ENCODE data around the gene RASSF5. TPM values are rescaled to one million over a fixed set of nuclear protein-coding genes. Genes with fewer than 3 reads are reported as not detected.

RASSF5 gene
- total RNA-seq, 1 experiment from 2014 or later: 0.75 TPM

GRCh38 chr1:206578068-206578977 is 71.0 kb downstream of the RASSF5 start:
- Histone ChIP-seq H3K9me3 (ENCODE audit: low read depth, low read length, poor library complexity, severe bottlenecking) (no peaks in the 10 kb centered on the region), H3K36me3 (ENCODE audit: insufficient read depth, low read length, poor library complexity, severe bottlenecking) (no peaks in the 10 kb centered on the region), H3K4me3 (ENCODE audit: low read depth, low read length, poor library complexity, severe bottlenecking) (no peak overlapping the region), H3K4me1 (ENCODE audit: insufficient read depth, low read length, poor library complexity, severe bottlenecking) (peaks cover 19% of the 10 kb centered on the region), H3K27ac (ENCODE audit: low read depth, low read length, poor library complexity, severe bottlenecking) (no peak overlapping the region), H3K27me3 (replicated peaks; ENCODE audit: insufficient read depth, low read depth, low read length, poor library complexity) (no peaks in the 10 kb centered on the region)
- no TSS peak for BruUV-seq (replicated peaks)
- intact Hi-C loops (cut with micrococcal nuclease; ENCODE audit: unreplicated experiment): no loop called here
- CTCF ChIA-PET: no interaction called here
- no peak for TF ChIP-seq CTCF (conservative IDR thresholded peaks at IDR 0.05; ENCODE audit: low read depth, low read length)
- no peak for TF ChIP-seq EZH2 (IDR thresholded peaks at IDR 0.05; ENCODE audit: borderline replicate concordance, low read depth, low read length, poor library complexity, severe bottlenecking)
- DNase-seq (ENCODE audit: low spot score): no peak
- POLR2A ChIA-PET (ENCODE audit: low non-redundant PET): interaction anchor here (0.6 kb wide), 1 partner anchor 396 kb away, joined by 4 read pairs; no protein-coding TSS in a partner anchor

- POLR2A ChIA-PET (ENCODE audit: low non-redundant PET): no interaction called here
- CTCF ChIA-PET: no interaction called here
- intact Hi-C loops (cut with micrococcal nuclease; ENCODE audit: unreplicated experiment): no loop called here
- H3K9me3 ChIP-seq (ENCODE audit: low read depth, low read length, poor library complexity, severe bottlenecking): no peaks in the 10 kb centered on the region
- BruUV-seq (replicated peaks): no TSS peak
- no peak overlapping the region for H3K27ac ChIP-seq (ENCODE audit: low read depth, low read length, poor library complexity, severe bottlenecking)
- no peak for DNase-seq (ENCODE audit: low spot score)
- TF ChIP-seq EZH2 (IDR thresholded peaks at IDR 0.05; ENCODE audit: borderline replicate concordance, low read depth, low read length, poor library complexity, severe bottlenecking): no peak
- no peak for TF ChIP-seq CTCF (conservative IDR thresholded peaks at IDR 0.05; ENCODE audit: low read depth, low read length)
- H3K4me3 ChIP-seq (ENCODE audit: low read depth, low read length, poor library complexity, severe bottlenecking): no peak overlapping the region
- H3K4me1 ChIP-seq (ENCODE audit: insufficient read depth, low read length, poor library complexity, severe bottlenecking): peaks cover 19% of the 10 kb centered on the region
- H3K27me3 ChIP-seq (replicated peaks; ENCODE audit: insufficient read depth, low read depth, low read length, poor library complexity): no peaks in the 10 kb centered on the region
- H3K36me3 ChIP-seq (ENCODE audit: insufficient read depth, low read length, poor library complexity, severe bottlenecking): no peaks in the 10 kb centered on the region
Measured at GRCh38 chr1:206578978-206579374, 71.6 kb downstream of the RASSF5 start.

- CTCF ChIA-PET: interaction anchor here (0.6 kb wide), 1 partner anchor 35 kb away, joined by 3 read pairs; no protein-coding TSS in a partner anchor
- Histone ChIP-seq H3K4me1 (ENCODE audit: insufficient read depth, low read length, poor library complexity, severe bottlenecking) (peaks cover 16% of the 10 kb centered on the region), H3K27ac (ENCODE audit: low read depth, low read length, poor library complexity, severe bottlenecking) (no peak overlapping the region), H3K9me3 (ENCODE audit: low read depth, low read length, poor library complexity, severe bottlenecking) (no peaks in the 10 kb centered on the region), H3K36me3 (ENCODE audit: insufficient read depth, low read length, poor library complexity, severe bottlenecking) (no peaks in the 10 kb centered on the region), H3K27me3 (replicated peaks; ENCODE audit: insufficient read depth, low read depth, low read length, poor library complexity) (no peaks in the 10 kb centered on the region), H3K4me3 (ENCODE audit: low read depth, low read length, poor library complexity, severe bottlenecking) (no peak overlapping the region)
- POLR2A ChIA-PET (ENCODE audit: low non-redundant PET): no interaction called here
- DNase-seq (ENCODE audit: low spot score): no peak
- intact Hi-C loops (cut with micrococcal nuclease; ENCODE audit: unreplicated experiment): no loop called here
- BruUV-seq (replicated peaks): no TSS peak
- TF ChIP-seq CTCF (conservative IDR thresholded peaks at IDR 0.05; ENCODE audit: low read depth, low read length): no peak
- TF ChIP-seq EZH2 (IDR thresholded peaks at IDR 0.05; ENCODE audit: borderline replicate concordance, low read depth, low read length, poor library complexity, severe bottlenecking): no peak
Measured at GRCh38 chr1:206579747-206580437, 72.6 kb downstream of the RASSF5 start.

All from A673 (cell line).